ENCODE data around the gene SOS1. TPM values are rescaled to one million over a fixed set of nuclear protein-coding genes. Genes with fewer than 3 reads are reported as not detected.

Gene SOS1
- total RNA-seq, 1 donor from 2014 or later = 54.5 TPM

GRCh38 chr2:38988716-38989115 lies 132.1 kb downstream of the SOS1 start:
- no peak for DNase-seq (ENCODE audit: low spot score in 2 of 2, unreplicated experiment in 2 of 2)
- H3K4me3 Mint-ChIP-seq = no peak overlapping the region
- peaks cover 8% of the 10 kb centered on the region for H3K4me1 Mint-ChIP-seq
- no peak for TF ChIP-seq CTCF (IDR thresholded peaks at IDR 0.05; ENCODE audit: unreplicated experiment)
- H3K36me3 Mint-ChIP-seq = peaks cover 27% of the 10 kb centered on the region
- no peaks in the 10 kb centered on the region for H3K9me3 Mint-ChIP-seq
- H3K27me3 Mint-ChIP-seq (ENCODE audit: low read depth) = no peaks in the 10 kb centered on the region
- H3K27ac Mint-ChIP-seq = no peak overlapping the region

GRCh38 chr2:38982498-38982897 lies 138.4 kb downstream of the SOS1 start:
- peaks cover 11% of the 10 kb centered on the region for H3K4me1 Mint-ChIP-seq
- H3K27me3 Mint-ChIP-seq (ENCODE audit: low read depth) = no peaks in the 10 kb centered on the region
- no peak overlapping the region for H3K4me3 Mint-ChIP-seq
- no peak for TF ChIP-seq CTCF (IDR thresholded peaks at IDR 0.05; ENCODE audit: unreplicated experiment)
- no peak overlapping the region for H3K27ac Mint-ChIP-seq
- no peak for DNase-seq (ENCODE audit: low spot score in 2 of 2, unreplicated experiment in 2 of 2)
- H3K9me3 Mint-ChIP-seq = no peaks in the 10 kb centered on the region
- H3K36me3 Mint-ChIP-seq = peaks cover 21% of the 10 kb centered on the region

GRCh38 chr2:38981670-38982357 lies 139.0 kb downstream of the SOS1 start:
- DNase-seq (ENCODE audit: low spot score in 2 of 2, unreplicated experiment in 2 of 2) = no peak
- Mint-ChIP-seq H3K36me3 (peaks cover 19% of the 10 kb centered on the region), H3K27me3 (ENCODE audit: low read depth) (no peaks in the 10 kb centered on the region), H3K4me3 (no peak overlapping the region), H3K27ac (no peak overlapping the region), H3K4me1 (peaks cover 11% of the 10 kb centered on the region), H3K9me3 (no peaks in the 10 kb centered on the region)
- no peak for TF ChIP-seq CTCF (IDR thresholded peaks at IDR 0.05; ENCODE audit: unreplicated experiment)

GRCh38 chr2:38981003-38981669 lies 139.7 kb downstream of the SOS1 start:
- H3K4me1 Mint-ChIP-seq = peaks cover 11% of the 10 kb centered on the region
- peaks cover 19% of the 10 kb centered on the region for H3K36me3 Mint-ChIP-seq
- H3K27me3 Mint-ChIP-seq (ENCODE audit: low read depth) = no peaks in the 10 kb centered on the region
- no peaks in the 10 kb centered on the region for H3K9me3 Mint-ChIP-seq
- no peak for TF ChIP-seq CTCF (IDR thresholded peaks at IDR 0.05; ENCODE audit: unreplicated experiment)
- no peak overlapping the region for H3K4me3 Mint-ChIP-seq
- DNase-seq (ENCODE audit: low spot score in 2 of 2, unreplicated experiment in 2 of 2) = no peak
- H3K27ac Mint-ChIP-seq = no peak overlapping the region

- Mint-ChIP-seq H3K9me3 (no peaks in the 10 kb centered on the region), H3K27ac (no peak overlapping the region), H3K4me1 (peaks cover 11% of the 10 kb centered on the region), H3K4me3 (no peak overlapping the region), H3K27me3 (ENCODE audit: low read depth) (no peaks in the 10 kb centered on the region), H3K36me3 (peaks cover 4% of the 10 kb centered on the region)
- no peak for TF ChIP-seq CTCF (IDR thresholded peaks at IDR 0.05; ENCODE audit: unreplicated experiment)
- DNase-seq (ENCODE audit: low spot score in 2 of 2, unreplicated experiment in 2 of 2) = no peak
Measured at GRCh38 chr2:38978908-38979307, 141.9 kb downstream of the SOS1 start.

All from mesothelial cell of epicardium (in vitro differentiated cells).